Effector CD4-positive, alpha-beta T cell (primary cell): ENCODE measurements around the gene SLC30A2. TPM values are rescaled to one million over a fixed set of nuclear protein-coding genes. Genes with fewer than 3 reads are reported as not detected.
"Not testable (repeated sequence)": the region's sequence is repeated elsewhere in the genome, so short reads cannot be mapped to it uniquely, and the experiment has no call there.

Source experiments
- DNase-seq: peaks from one replicate; pipeline ENCODE4 v3.0.0-alpha.2; 2020
- total RNA-seq: gene quantifications from one replicate; lab custom pipeline; 2026; lab: John Stamatoyannopoulos, UW

SLC30A2 gene
- total RNA-seq, result not detected

GRCh38 chr1:26045722-26046245, at the start of gene SLC30A2:
Gene SLC30A2 (minus strand): TSS chr1:26046118. CDS start chr1:26045896, 222 bp downstream.
- no peak for DNase-seq

- no peak for DNase-seq
These were observed 48.9 kb upstream of the SLC30A2 start for GRCh38 chr1:26094677-26095383.

- DNase-seq, result no peak
These were observed 48.3 kb upstream of the SLC30A2 start for GRCh38 chr1:26094076-26094669.

- not testable (repeated sequence) for DNase-seq
These were observed 47.7 kb upstream of the SLC30A2 start for GRCh38 chr1:26093569-26093968.

- no peak for DNase-seq
These were observed 46.5 kb upstream of the SLC30A2 start for GRCh38 chr1:26092422-26092821.

- no peak for DNase-seq
These were observed 45.0 kb upstream of the SLC30A2 start for GRCh38 chr1:26090893-26091292.

GRCh38 chr1:26089125-26089524, 43.2 kb upstream of the SLC30A2 start:
- no peak for DNase-seq

GRCh38 chr1:26084844-26085243, 38.9 kb upstream of the SLC30A2 start:
- no peak for DNase-seq

- DNase-seq, result no peak
These were observed 38.2 kb upstream of the SLC30A2 start for GRCh38 chr1:26084091-26084561.

GRCh38 chr1:26083208-26083607, 37.3 kb upstream of the SLC30A2 start:
- DNase-seq, result no peak

GRCh38 chr1:26082020-26082350, 36.1 kb upstream of the SLC30A2 start:
- DNase-seq, result no peak

GRCh38 chr1:26081267-26082019, 35.5 kb upstream of the SLC30A2 start:
- no peak for DNase-seq

GRCh38 chr1:26079960-26080814, 34.3 kb upstream of the SLC30A2 start:
- DNase-seq, result no peak

GRCh38 chr1:26079178-26079563, 33.3 kb upstream of the SLC30A2 start:
- no peak for DNase-seq

- DNase-seq, result no peak
These were observed 32.6 kb upstream of the SLC30A2 start for GRCh38 chr1:26078286-26079177.

- no peak for DNase-seq
These were observed 31.6 kb upstream of the SLC30A2 start for GRCh38 chr1:26077524-26077923.

- no peak for DNase-seq
These were observed 29.7 kb upstream of the SLC30A2 start for GRCh38 chr1:26075421-26076144.

GRCh38 chr1:26072305-26072704, 26.4 kb upstream of the SLC30A2 start:
- no peak for DNase-seq

- no peak for DNase-seq
These were observed 25.0 kb upstream of the SLC30A2 start for GRCh38 chr1:26070963-26071342.

- DNase-seq, result no peak
These were observed 24.5 kb upstream of the SLC30A2 start for GRCh38 chr1:26070296-26070962.
